GM21786 (cell line): ENCODE results near the gene MSX2.

Experiments used
- ATAC-seq: cut with Tn5 transposase; IDR thresholded peaks from one replicate; pipeline ENCODE4 v1.9.1; 2021; ENCODE audit not compliant: unreplicated experiment

Gene MSX2

GRCh38 chr5:174718880-174719610 is 5.3 kb upstream of the MSX2 start:
- ATAC-seq, result no peak

- no peak for ATAC-seq
Observed at GRCh38 chr5:174719793-174720611, 4.4 kb upstream of the MSX2 start.

GRCh38 chr5:174720612-174721529 is 3.5 kb upstream of the MSX2 start:
- no peak for ATAC-seq

GRCh38 chr5:174721530-174722432 is 2.6 kb upstream of the MSX2 start:
- no peak for ATAC-seq

- no peak for ATAC-seq
Observed at GRCh38 chr5:174722500-174722899, 1.9 kb upstream of the MSX2 start.

- no peak for ATAC-seq
Observed at GRCh38 chr5:174723315-174723978, 935 bp upstream of the MSX2 start.

- ATAC-seq, result no peak
Observed at GRCh38 chr5:174723979-174724483, 351 bp upstream of the MSX2 start.

- no peak for ATAC-seq
Observed at GRCh38 chr5:174725261-174725990, 1.0 kb downstream of the MSX2 start.

- no peak for ATAC-seq
Observed at GRCh38 chr5:174725991-174726601, 1.7 kb downstream of the MSX2 start.

- no peak for ATAC-seq
Observed at GRCh38 chr5:174726916-174727793, 2.8 kb downstream of the MSX2 start.

- ATAC-seq, result no peak
Observed at GRCh38 chr5:174727794-174728680, 3.7 kb downstream of the MSX2 start.

- no peak for ATAC-seq
Observed at GRCh38 chr5:174729075-174729680, 4.8 kb downstream of the MSX2 start.

GRCh38 chr5:174731214-174732035 is 7.0 kb downstream of the MSX2 start:
- ATAC-seq, result no peak

- no peak for ATAC-seq
Observed at GRCh38 chr5:174732036-174733020, 7.9 kb downstream of the MSX2 start.
